Fibroblast of skin of scalp (primary cell): ENCODE results near the gene TAS2R14.

ENCODE experiments used
- DNase-seq: peaks from one replicate; pipeline ENCODE4 v3.0.0-alpha.2; 2013

Gene TAS2R14

GRCh38 chr12:10904686-10905085 is 34.4 kb downstream of the TAS2R14 start:
- no peak for DNase-seq

DNA sequence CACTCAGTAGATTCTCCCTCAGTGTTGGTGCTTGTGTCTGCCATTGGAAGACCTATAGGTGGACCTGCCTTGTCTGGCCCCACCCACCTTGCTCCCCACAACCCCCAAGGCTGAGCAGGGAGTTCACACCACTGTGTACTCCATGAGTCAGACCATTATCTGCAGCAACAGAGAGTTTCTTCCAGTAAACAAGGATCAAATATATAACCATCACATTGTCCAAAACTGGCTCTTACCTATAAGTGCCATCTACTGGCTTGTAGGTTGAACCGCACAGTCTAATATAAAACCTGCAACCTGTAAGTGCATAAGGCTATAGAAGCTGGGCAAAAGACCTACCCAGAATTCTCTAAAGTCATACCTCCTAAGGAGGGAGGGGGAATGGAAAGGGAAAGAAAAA is 37.6 kb downstream of the TAS2R14 start:
- no peak for DNase-seq

GRCh38 chr12:10900972-10901371 is 38.1 kb downstream of the TAS2R14 start:
- no peak for DNase-seq

GRCh38 chr12:10900530-10900929 is 38.5 kb downstream of the TAS2R14 start:
- no peak for DNase-seq

DNA sequence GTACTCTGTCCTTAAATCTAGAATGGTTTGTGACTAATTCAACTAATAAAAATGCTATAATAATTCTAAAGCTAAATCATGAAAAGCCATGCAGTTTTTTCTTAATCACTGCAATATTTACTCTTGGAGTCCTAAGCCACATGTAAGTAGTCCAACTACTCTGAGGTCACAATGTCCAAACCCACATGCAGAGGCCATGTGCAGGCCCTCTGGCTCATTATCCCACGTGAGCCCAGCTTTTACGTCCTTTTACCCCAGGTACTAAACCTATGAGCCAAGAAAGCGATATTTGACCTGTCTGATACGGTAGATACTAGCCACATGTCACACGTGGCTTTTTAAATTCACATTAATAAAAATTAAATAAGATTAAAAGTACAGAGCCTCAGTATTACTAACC is 42.2 kb downstream of the TAS2R14 start:
- no peak for DNase-seq

GRCh38 chr12:10891937-10892336 is 47.1 kb downstream of the TAS2R14 start:
- DNase-seq, result no peak

DNA sequence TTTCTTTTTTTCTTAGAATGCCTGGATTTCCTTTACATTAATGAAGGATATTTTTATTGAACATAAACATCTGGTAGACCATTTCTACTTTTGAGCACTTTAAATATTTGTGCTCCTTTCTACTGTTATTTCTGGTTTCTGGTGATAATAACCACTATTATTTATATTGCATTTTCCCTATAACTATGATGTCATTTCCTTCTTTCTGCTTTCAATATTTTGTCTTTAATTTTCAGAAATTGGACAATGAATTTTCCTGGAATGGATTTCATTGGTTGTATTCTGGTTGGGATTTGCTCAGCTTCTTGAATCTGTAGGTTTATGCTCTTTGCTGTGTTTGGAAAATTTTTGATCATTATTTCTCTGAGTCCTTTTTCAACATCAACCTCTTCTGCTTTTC is 49.8 kb downstream of the TAS2R14 start:
- DNase-seq, result no peak
